Measurements from ENCODE around the gene CBFA2T3.

CBFA2T3 gene

GRCh38 chr16:89023151-89023551 is 46.1 kb upstream of the CBFA2T3 start:
- no peak for TF ChIP-seq SIN3A (IDR thresholded peaks at IDR 0.05; ENCODE audit: borderline replicate concordance, insufficient read depth, low read length)
- no peak for TF ChIP-seq POLR2AphosphoS5 (IDR thresholded peaks at IDR 0.05; ENCODE audit: low read depth, low read length)
- no peak for TF ChIP-seq TAF1 (IDR thresholded peaks at IDR 0.05; ENCODE audit: borderline replicate concordance, insufficient read depth, low read length)
- no peak for TF ChIP-seq FOXP2 (optimal IDR thresholded peaks at IDR 0.05; ENCODE audit: borderline replicate concordance, extremely low read depth, extremely low read length, insufficient read depth)
- no peak for TF ChIP-seq REST (IDR thresholded peaks at IDR 0.05; ENCODE audit: insufficient read depth in 1 of 2, low read depth in 2 of 2, low read length in 2 of 2)

GRCh38 chr16:89022051-89022836 is 45.2 kb upstream of the CBFA2T3 start:
- TF ChIP-seq TAF1 (IDR thresholded peaks at IDR 0.05; ENCODE audit: borderline replicate concordance, insufficient read depth, low read length), result no peak
- TF ChIP-seq SIN3A (IDR thresholded peaks at IDR 0.05; ENCODE audit: borderline replicate concordance, insufficient read depth, low read length), result no peak

GRCh38 chr16:89020925-89021595 is 44.1 kb upstream of the CBFA2T3 start:
- TF ChIP-seq REST (IDR thresholded peaks at IDR 0.05; ENCODE audit: insufficient read depth in 1 of 2, low read depth in 2 of 2, low read length in 2 of 2), result no peak
- TF ChIP-seq TAF1 (IDR thresholded peaks at IDR 0.05; ENCODE audit: borderline replicate concordance, insufficient read depth, low read length), result no peak
- TF ChIP-seq SIN3A (IDR thresholded peaks at IDR 0.05; ENCODE audit: borderline replicate concordance, insufficient read depth, low read length), result no peak
- no peak for TF ChIP-seq FOXP2 (optimal IDR thresholded peaks at IDR 0.05; ENCODE audit: borderline replicate concordance, extremely low read depth, extremely low read length, insufficient read depth)
- TF ChIP-seq POLR2AphosphoS5 (IDR thresholded peaks at IDR 0.05; ENCODE audit: low read depth, low read length), result no peak

- no peak for TF ChIP-seq REST (IDR thresholded peaks at IDR 0.05; ENCODE audit: insufficient read depth in 1 of 2, low read depth in 2 of 2, low read length in 2 of 2)
- no peak for TF ChIP-seq TAF1 (IDR thresholded peaks at IDR 0.05; ENCODE audit: borderline replicate concordance, insufficient read depth, low read length)
- TF ChIP-seq POLR2AphosphoS5 (IDR thresholded peaks at IDR 0.05; ENCODE audit: low read depth, low read length), result no peak
- TF ChIP-seq SIN3A (IDR thresholded peaks at IDR 0.05; ENCODE audit: borderline replicate concordance, insufficient read depth, low read length), result no peak
- no peak for TF ChIP-seq FOXP2 (optimal IDR thresholded peaks at IDR 0.05; ENCODE audit: borderline replicate concordance, extremely low read depth, extremely low read length, insufficient read depth)
Measured at GRCh38 chr16:89020068-89020924, 43.3 kb upstream of the CBFA2T3 start.

- no peak for TF ChIP-seq REST (IDR thresholded peaks at IDR 0.05; ENCODE audit: insufficient read depth in 1 of 2, low read depth in 2 of 2, low read length in 2 of 2)
- no peak for TF ChIP-seq SIN3A (IDR thresholded peaks at IDR 0.05; ENCODE audit: borderline replicate concordance, insufficient read depth, low read length)
- TF ChIP-seq FOXP2 (optimal IDR thresholded peaks at IDR 0.05; ENCODE audit: borderline replicate concordance, extremely low read depth, extremely low read length, insufficient read depth), result no peak
- no peak for TF ChIP-seq POLR2AphosphoS5 (IDR thresholded peaks at IDR 0.05; ENCODE audit: low read depth, low read length)
- TF ChIP-seq TAF1 (IDR thresholded peaks at IDR 0.05; ENCODE audit: borderline replicate concordance, insufficient read depth, low read length), result no peak
Measured at GRCh38 chr16:89019511-89019910, 42.5 kb upstream of the CBFA2T3 start.
